HG02642 (cell line): Measurements from ENCODE around the gene TFAM.
A peak's percentile ranks its signal among the peaks of the same experiment; 100 is the strongest.

Source experiments
- ATAC-seq: cut with Tn5 transposase; IDR thresholded peaks from one replicate; pipeline ENCODE4 v1.9.1; 2021; ENCODE audit warnings: mild to moderate bottlenecking; ENCODE audit not compliant: unreplicated experiment, poor library complexity

The TFAM gene

GRCh38 chr10:58384999-58385783, at the start of gene TFAM:
Gene TFAM, plus strand, starts transcription at chr10:58385410. Its CDS starts 138 bp downstream, at chr10:58385548.
- ATAC-seq: peak; percentile 90

DNA sequence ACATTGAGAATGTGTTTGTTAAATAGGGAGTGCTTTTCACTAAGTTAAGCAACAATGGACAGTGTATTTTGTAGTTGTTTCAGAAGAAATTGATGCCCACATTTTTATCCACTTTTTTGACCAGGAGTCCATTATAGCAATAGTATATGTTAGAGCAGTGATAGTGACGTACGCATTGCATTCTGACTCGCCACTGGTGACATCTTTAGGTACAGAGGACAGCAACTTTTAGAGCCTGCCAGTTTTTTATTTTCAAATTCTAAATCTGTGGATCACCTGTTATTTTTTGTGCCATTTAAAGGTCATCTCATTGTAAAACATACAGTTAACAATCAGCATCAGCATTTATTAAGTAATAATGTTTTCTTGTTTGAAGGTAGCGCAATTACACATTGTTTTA, 49.0 kb upstream of the TFAM start:
- no peak for ATAC-seq

DNA sequence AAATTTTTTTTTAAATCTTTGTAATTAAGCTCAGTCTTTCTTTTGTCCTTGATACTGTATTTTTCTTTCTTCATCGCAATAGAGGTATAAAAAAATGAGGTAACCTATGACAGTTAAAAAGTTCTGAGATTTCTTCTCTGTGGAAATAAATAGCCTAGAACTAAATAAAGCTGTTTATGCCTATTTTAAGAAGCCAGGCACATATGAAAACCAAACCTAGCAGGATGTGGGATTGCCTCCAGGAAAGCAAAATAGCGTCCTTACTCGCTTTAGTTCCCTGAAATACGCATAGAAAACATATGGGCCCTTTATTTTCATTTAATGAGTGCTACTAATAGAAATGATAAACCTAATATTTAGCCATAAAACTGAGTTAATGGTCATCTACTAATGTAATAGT, 43.8 kb upstream of the TFAM start:
- no peak for ATAC-seq

DNA sequence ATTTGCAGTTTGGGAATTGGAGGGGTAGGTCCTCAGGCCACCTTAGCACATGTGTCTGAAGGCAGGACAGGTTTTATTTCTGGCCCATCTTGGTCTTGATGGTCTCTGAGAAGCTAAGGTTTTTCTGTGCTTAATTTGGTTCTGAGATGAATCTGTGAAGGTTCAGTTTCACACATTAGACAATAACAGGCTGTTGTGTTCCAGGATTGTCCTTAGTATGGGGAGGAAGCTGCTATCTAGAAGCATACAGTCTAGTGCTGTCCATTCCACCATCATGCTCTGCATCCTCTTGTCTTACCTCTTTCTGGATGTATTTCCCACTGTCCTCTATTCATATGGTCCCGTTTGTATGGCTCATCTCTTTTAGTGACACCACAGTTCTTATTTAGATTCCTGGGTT, 43.3 kb upstream of the TFAM start:
- no peak for ATAC-seq

DNA sequence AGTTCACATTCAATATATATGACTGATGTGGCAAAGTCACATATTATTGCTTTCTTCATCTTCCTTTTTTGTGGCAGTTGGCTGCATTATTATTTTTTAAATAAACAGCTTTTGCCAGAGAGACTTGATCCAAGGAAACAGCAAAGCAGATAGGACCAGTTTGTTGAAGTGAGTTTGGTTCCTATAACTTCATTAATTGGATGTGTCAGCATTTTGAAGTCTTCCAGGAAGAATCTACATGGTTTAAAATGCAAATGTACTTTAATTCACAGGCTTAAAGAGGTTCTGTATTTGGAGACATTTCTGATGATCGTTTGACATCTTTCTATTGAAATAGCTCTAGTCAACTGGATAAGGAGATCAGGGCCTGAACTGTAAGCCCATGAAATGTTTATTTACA, 37.2 kb upstream of the TFAM start:
- no peak for ATAC-seq

- no peak for ATAC-seq
Observed at GRCh38 chr10:58348571-58349033, 36.6 kb upstream of the TFAM start.

DNA sequence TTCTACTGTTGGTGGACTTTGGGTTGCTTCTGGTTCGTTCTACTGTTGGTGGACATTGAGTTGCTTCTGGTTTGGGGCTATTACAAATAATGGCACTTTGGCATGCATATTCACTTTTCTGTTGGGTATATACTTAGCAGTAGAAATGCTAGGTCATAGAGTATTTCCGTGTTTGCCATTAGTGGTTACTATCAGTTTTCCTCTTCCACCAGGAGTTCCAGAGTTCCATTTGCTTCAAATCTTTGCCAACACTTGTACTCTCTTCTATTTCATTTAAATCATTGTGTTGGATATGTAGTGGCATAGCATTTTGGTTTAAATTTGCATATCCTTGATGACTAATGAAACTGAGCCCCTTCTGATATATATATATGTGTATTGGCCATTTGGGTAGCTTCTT, 35.2 kb upstream of the TFAM start:
- no peak for ATAC-seq

DNA sequence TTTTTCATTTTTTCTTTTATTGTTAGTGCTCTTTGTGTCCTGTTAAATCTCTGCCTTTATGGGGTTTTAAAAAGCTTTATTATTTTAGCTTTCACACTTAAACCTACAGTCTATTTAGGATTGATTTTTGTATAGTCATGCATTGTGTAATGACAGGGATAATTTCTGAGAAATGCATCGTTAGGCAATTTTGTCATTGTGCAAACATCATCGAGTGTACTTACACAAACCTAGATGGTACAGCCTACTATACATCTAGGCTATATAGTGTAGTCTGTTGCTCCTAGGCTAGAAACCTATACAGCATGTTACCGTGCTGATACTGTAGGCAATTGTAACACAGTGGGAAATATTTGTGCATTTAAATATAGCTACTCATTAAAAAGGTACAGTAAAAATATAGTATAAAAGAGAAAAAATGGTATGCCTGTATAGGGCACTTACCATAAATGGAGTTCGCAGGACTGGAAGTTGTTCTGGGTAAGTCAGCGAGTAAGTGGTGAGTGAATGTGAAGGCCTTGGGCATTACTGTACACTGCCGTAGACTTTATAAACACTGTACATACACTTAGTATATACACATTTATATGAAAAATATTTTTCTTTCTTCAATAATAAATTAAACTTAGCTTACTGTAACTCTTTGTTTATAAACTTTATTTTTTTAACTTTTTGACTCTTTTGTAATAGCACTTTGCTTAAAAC, 34.4 kb upstream of the TFAM start:
- ATAC-seq: no peak

GRCh38 chr10:58351616-58352578, 33.3 kb upstream of the TFAM start:
- ATAC-seq: no peak

GRCh38 chr10:58352956-58353610, 32.1 kb upstream of the TFAM start:
- no peak for ATAC-seq

GRCh38 chr10:58356756-58357155, 28.5 kb upstream of the TFAM start:
- no peak for ATAC-seq

GRCh38 chr10:58358314-58358933, 26.8 kb upstream of the TFAM start:
- ATAC-seq: no peak

DNA sequence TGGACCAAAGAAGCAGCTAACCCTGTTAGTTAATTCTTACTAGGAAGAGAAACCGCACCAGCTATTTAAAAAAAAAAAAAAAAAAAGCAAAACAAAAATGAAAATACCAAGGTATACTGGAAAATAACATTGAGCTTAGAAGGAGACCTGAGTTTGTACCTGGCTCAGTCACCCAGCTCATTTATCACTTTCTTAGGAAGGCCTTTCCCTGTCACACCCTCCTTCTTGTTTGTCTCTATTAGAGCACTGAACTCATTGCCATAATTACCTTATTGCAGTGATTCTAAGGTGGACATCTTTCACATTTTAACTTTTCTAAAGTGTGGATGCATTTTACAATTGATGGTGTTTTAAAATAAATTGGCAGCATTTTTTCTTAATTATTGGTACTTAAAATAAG, 26.3 kb upstream of the TFAM start:
- no peak for ATAC-seq

DNA sequence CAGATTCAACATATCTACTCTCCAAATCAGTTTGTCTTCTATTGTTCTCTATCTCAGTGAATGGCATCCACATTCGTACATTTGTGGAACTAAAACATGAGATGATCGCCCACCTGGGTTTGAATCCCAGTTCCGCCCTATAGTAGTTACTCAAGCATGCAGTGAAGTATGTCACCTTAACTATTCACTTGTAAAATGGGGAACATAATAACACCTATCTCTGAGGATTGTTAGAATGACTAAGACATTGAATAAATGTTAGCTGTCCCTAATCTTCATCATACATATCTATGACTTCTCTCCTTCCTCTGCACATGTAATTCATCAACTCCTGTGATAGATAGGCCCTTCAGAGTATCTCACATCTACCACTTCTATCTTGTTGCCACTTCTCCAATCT, 25.7 kb upstream of the TFAM start:
- ATAC-seq: no peak

DNA sequence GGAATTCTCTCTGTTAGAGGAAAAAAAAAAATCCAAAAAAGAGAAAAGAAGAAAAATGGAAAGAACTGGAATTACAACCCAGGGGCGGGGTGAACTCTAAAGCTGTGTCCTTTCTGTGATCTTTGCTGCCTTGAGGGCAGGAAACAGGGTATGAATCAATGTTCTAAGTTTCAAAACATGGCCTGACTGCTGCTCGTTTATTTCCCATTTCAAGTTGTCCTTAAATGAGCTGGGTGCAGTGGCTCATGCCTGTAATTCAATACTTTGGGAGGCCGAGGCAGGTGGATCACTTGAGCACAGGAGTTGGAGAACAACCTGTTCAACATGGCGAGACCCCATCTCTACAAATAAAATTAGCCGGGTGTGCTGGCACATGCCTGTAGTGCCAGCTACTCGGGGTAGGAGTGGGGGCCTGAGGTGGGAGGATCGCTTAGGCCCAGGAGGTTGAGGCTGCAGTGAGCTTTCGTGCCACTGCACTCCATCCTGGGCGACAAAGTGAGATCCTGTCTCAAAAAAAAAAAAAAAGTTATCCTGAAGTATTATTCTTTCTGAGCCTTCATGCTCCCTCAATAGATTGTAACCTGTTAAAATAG, 24.7 kb upstream of the TFAM start:
- no peak for ATAC-seq

- ATAC-seq: no peak
Observed at GRCh38 chr10:58361353-58361752, 23.9 kb upstream of the TFAM start.

- ATAC-seq: no peak
Observed at GRCh38 chr10:58362027-58362789, 23.0 kb upstream of the TFAM start.

- ATAC-seq: no peak
Observed at GRCh38 chr10:58367069-58367468, 18.1 kb upstream of the TFAM start.

GRCh38 chr10:58371473-58371872, 13.7 kb upstream of the TFAM start:
- ATAC-seq: no peak
